H9 (cell line): ENCODE results near the gene CDH23. TPM values are rescaled to one million over a fixed set of nuclear protein-coding genes. Genes with fewer than 3 reads are reported as not detected.

Source experiments
- DNase-seq: peaks from one replicate; pipeline ENCODE4 v3.0.0-alpha.2; 2017
- H2AFZ ChIP-seq: one replicate; pipeline ENCODE4 v1.6.1; 2013; ENCODE audit warnings: mild to moderate bottlenecking, low read length, control low read depth, moderate library complexity
- H2AK5ac ChIP-seq: 2 replicates; pipeline ENCODE4 v1.6.1; 2013; ENCODE audit warnings: low read length, control low read depth, mixed read lengths; ENCODE audit not compliant: insufficient read length
- H2BK120ac ChIP-seq: one replicate; pipeline ENCODE4 v1.6.1; 2013; ENCODE audit warnings: low read depth, mild to moderate bottlenecking, low read length, control low read depth, inconsistent platforms; ENCODE audit not compliant: poor library complexity, severe bottlenecking
- H2BK12ac ChIP-seq: 2 replicates; pipeline ENCODE4 v1.6.1; 2013; ENCODE audit warnings: low read length, control low read depth, mixed read lengths, low read depth; ENCODE audit not compliant: insufficient read length
- H2BK15ac ChIP-seq: 2 replicates; pipeline ENCODE4 v1.6.1; 2013; ENCODE audit warnings: low read depth, low read length, control low read depth
- H2BK20ac ChIP-seq: one replicate; pipeline ENCODE4 v1.6.1; 2013; ENCODE audit warnings: low read depth, mild to moderate bottlenecking, low read length, control low read depth, inconsistent platforms; ENCODE audit not compliant: poor library complexity, severe bottlenecking
- H2BK5ac ChIP-seq: 2 replicates; pipeline ENCODE4 v1.6.1; 2013; ENCODE audit warnings: low read length, control low read depth, mixed read lengths; ENCODE audit not compliant: insufficient read length
- H3K14ac ChIP-seq: 2 replicates; pipeline ENCODE4 v1.6.1; 2013; ENCODE audit warnings: low read length, control low read depth; ENCODE audit not compliant: insufficient read depth
- H3K18ac ChIP-seq: 2 replicates; pipeline ENCODE4 v1.6.1; 2013; ENCODE audit warnings: low read depth, mild to moderate bottlenecking, mixed read lengths, low read length, control low read depth; ENCODE audit not compliant: insufficient read length
- H3K23ac ChIP-seq: 2 replicates; pipeline ENCODE4 v1.6.1; 2013; ENCODE audit warnings: low read length, control low read depth, mixed read lengths, low read depth; ENCODE audit not compliant: insufficient read length
- H3K23me2 ChIP-seq: 2 replicates; pipeline ENCODE4 v1.6.1; 2013; ENCODE audit warnings: low read depth, mild to moderate bottlenecking, mixed read lengths, low read length, control low read depth; ENCODE audit not compliant: insufficient read length, poor library complexity, severe bottlenecking
- H3K27ac ChIP-seq: 2 replicates; pipeline ENCODE4 v1.5.1; 2013; ENCODE audit warnings: low read length, control low read depth, mixed read lengths, low read depth; ENCODE audit not compliant: insufficient read length
- H3K27me3 ChIP-seq: 2 replicates; pipeline ENCODE4 v1.6.1; 2013; ENCODE audit warnings: low read length, control low read depth, inconsistent platforms; ENCODE audit not compliant: insufficient read depth
- H3K4ac ChIP-seq: 2 replicates; pipeline ENCODE4 v1.6.1; 2013; ENCODE audit warnings: low read depth, mild to moderate bottlenecking, control low read depth, inconsistent platforms, low read length, moderate library complexity
- H3K4me1 ChIP-seq: 2 replicates; pipeline ENCODE4 v1.6.1; 2013; ENCODE audit warnings: low read length, control low read depth, inconsistent platforms; ENCODE audit not compliant: insufficient read depth
- H3K4me2 ChIP-seq: 2 replicates; pipeline ENCODE4 v1.6.1; 2013; ENCODE audit warnings: low read length, control low read depth, mixed read lengths; ENCODE audit not compliant: insufficient read length, insufficient read depth
- H3K56ac ChIP-seq: 2 replicates; pipeline ENCODE4 v1.6.1; 2013; ENCODE audit warnings: low read depth, mild to moderate bottlenecking, mixed read lengths, low read length, control low read depth; ENCODE audit not compliant: insufficient read length
- H3K79me1 ChIP-seq: 2 replicates; pipeline ENCODE4 v1.6.1; 2013; ENCODE audit warnings: low read depth, mild to moderate bottlenecking, moderate library complexity, low read length, control low read depth, inconsistent platforms; ENCODE audit not compliant: insufficient read depth, poor library complexity, severe bottlenecking
- H3K79me2 ChIP-seq: 2 replicates; pipeline ENCODE4 v1.6.1; 2013; ENCODE audit warnings: low read length, control low read depth, inconsistent platforms; ENCODE audit not compliant: insufficient read depth
- H3K9ac ChIP-seq: 2 replicates; pipeline ENCODE4 v1.6.1; 2013; ENCODE audit warnings: low read length, control low read depth, mixed read lengths; ENCODE audit not compliant: insufficient read length; ENCODE audit errors: extremely low read depth
- H3K9me3 ChIP-seq: one replicate; pipeline ENCODE4 v1.6.1; 2013; ENCODE audit warnings: low read depth, low read length, inconsistent platforms; ENCODE audit not compliant: control insufficient read depth
- H3T11ph ChIP-seq: one replicate; pipeline ENCODE4 v1.6.1; 2013; ENCODE audit warnings: mild to moderate bottlenecking, low read length, control low read depth, inconsistent platforms
- H4K20me1 ChIP-seq: one replicate; pipeline ENCODE4 v1.6.1; 2013; ENCODE audit not compliant: control insufficient read depth, insufficient read length, insufficient read depth
- H4K5ac ChIP-seq: 2 replicates; pipeline ENCODE4 v1.6.1; 2013; ENCODE audit warnings: low read depth, mild to moderate bottlenecking, mixed read lengths, low read length, control low read depth; ENCODE audit not compliant: insufficient read length
- H4K8ac ChIP-seq: replicated peaks from 2 replicates; pipeline ENCODE4 v1.6.1; 2013; ENCODE audit warnings: low read length, control low read depth, mixed read lengths, low read depth; ENCODE audit not compliant: insufficient read length
- H4K91ac ChIP-seq: 2 replicates; pipeline ENCODE4 v1.6.1; 2013; ENCODE audit warnings: low read depth, mild to moderate bottlenecking, moderate library complexity, mixed read lengths, low read length, control low read depth; ENCODE audit not compliant: insufficient read length
- H3K27ac Mint-ChIP-seq, 3 experiments: 2 replicates in 2 of 3; 3 replicates in 1 of 3; pipeline ENCODE4 v1.8.0; 2020 to 2021; ENCODE audit warnings: mixed read lengths in 3 of 3, mild to moderate bottlenecking in 1 of 3, moderate library complexity in 1 of 3
- H3K27me3 Mint-ChIP-seq: 2 replicates; pipeline ENCODE4 v1.8.0; 2021; ENCODE audit warnings: low read depth, mild to moderate bottlenecking, moderate library complexity, mixed read lengths
- H3K36me3 Mint-ChIP-seq, 3 experiments: 2 replicates in 2 of 3; 3 replicates in 1 of 3; pipeline ENCODE4 v1.8.0; 2020 to 2021; ENCODE audit warnings: low read depth in 3 of 3, mixed read lengths in 3 of 3; ENCODE audit not compliant: insufficient read depth in 1 of 3
- H3K4me1 Mint-ChIP-seq, 2 experiments: 2 replicates each; pipeline ENCODE4 v1.8.0; 2020; ENCODE audit warnings: mixed read lengths in 2 of 2
- H3K4me3 Mint-ChIP-seq, 2 experiments: 2 replicates in 1 of 2; 3 replicates in 1 of 2; pipeline ENCODE4 v1.8.0; 2020 to 2021; ENCODE audit warnings: mild to moderate bottlenecking in 2 of 2, mixed read lengths in 2 of 2, moderate library complexity in 1 of 2
- H3K9me3 Mint-ChIP-seq, 2 experiments: 2 replicates in 1 of 2; 3 replicates in 1 of 2; pipeline ENCODE4 v1.8.0; 2020; ENCODE audit warnings: mild to moderate bottlenecking in 2 of 2, mixed read lengths in 2 of 2, moderate library complexity in 1 of 2
- WGBS: extraction: QIAGEN DNeasy Blood & Tissue Kit; methylation state at CpG from one replicate; pipeline ENCODE4 v1.1.7; 2013; ENCODE audit warnings: missing lambda C conversion rate, low lambda C conversion rate, mixed read lengths; ENCODE audit not compliant: insufficient read length; ENCODE audit errors: extremely low coverage; 5-methylcytosine and 5-hydroxymethylcytosine counted together
- total RNA-seq: library from RNA; stranded (reverse); gene quantifications from 2 replicates; pipeline ENCODE4 v1.2.1, GENCODE V29; 2021
- TF ChIP-seq, protein P1 (sequence below): fragments of 200-600 bp; sonication (generic); conservative IDR thresholded peaks from 3 replicates; pipeline ENCODE4 v1.8.0; 2021; ENCODE audit warnings: antibody characterized with exemption, mild to moderate bottlenecking

The CDH23 gene
- total RNA-seq, 1 experiment from 2014 or later, result 2.1 TPM

DNA sequence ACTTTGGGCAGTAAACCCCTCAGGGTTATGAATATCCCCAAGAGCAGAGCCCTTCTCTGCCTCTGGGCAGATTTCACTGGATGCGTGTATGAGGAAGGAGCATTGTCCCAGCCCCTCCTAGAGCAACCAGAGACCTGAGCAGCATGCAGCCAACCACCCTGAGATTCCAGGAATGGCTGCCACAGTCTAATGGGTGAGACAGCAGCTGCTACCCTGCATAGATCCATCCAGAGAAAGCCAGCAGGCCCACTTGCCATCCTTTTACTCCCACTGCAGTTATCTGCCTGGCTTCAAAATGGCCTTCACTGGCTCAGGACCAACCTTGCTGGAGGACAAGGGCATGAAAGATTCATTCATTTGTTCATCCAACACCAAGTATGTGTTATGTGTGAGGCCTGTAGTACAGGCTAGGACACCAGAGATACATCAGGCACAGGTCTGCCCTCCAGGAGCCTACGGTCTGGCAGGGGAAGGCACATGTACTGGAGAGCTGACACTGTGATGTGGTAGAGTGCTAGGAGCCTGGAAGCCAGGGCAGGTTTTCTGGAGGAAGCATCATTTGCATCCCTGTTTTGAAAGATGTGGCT lies 349.0 kb downstream of the CDH23 start:
- peaks cover 14 to 31% of the 10 kb centered on the region in 2 experiments for H3K4me1 Mint-ChIP-seq
- Histone ChIP-seq H4K5ac (no peak overlapping the region), H3K27ac (no peak overlapping the region), H2AFZ (no peak overlapping the region), H3T11ph (no peak overlapping the region), H2BK20ac (no peak overlapping the region), H3K4me2 (no peak overlapping the region), H3K9me3 (no peaks in the 10 kb centered on the region), H3K23me2 (no peaks in the 10 kb centered on the region), H2BK12ac (no peak overlapping the region), H2AK5ac (no peak overlapping the region), H3K27me3 (no peaks in the 10 kb centered on the region), H2BK5ac (no peak overlapping the region), H4K91ac (no peak overlapping the region), H4K20me1 (no peaks in the 10 kb centered on the region), H3K4ac (no peak overlapping the region), H4K8ac (no peak overlapping the region), H3K14ac (no peak overlapping the region), H3K23ac (no peak overlapping the region), H3K9ac (no peak overlapping the region), H2BK120ac (no peak overlapping the region), H2BK15ac (no peak overlapping the region), H3K79me2 (no peaks in the 10 kb centered on the region), H3K18ac (no peak overlapping the region), H3K4me1 (no peaks in the 10 kb centered on the region), H3K79me1 (no peaks in the 10 kb centered on the region), H3K56ac (no peak overlapping the region)
- TF ChIP-seq, protein P1, sequence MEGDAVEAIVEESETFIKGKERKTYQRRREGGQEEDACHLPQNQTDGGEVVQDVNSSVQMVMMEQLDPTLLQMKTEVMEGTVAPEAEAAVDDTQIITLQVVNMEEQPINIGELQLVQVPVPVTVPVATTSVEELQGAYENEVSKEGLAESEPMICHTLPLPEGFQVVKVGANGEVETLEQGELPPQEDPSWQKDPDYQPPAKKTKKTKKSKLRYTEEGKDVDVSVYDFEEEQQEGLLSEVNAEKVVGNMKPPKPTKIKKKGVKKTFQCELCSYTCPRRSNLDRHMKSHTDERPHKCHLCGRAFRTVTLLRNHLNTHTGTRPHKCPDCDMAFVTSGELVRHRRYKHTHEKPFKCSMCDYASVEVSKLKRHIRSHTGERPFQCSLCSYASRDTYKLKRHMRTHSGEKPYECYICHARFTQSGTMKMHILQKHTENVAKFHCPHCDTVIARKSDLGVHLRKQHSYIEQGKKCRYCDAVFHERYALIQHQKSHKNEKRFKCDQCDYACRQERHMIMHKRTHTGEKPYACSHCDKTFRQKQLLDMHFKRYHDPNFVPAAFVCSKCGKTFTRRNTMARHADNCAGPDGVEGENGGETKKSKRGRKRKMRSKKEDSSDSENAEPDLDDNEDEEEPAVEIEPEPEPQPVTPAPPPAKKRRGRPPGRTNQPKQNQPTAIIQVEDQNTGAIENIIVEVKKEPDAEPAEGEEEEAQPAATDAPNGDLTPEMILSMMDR, result no peak
- H3K9me3 Mint-ChIP-seq, result peaks cover 0 to 4% of the 10 kb centered on the region in 2 experiments; a peak in 2 of 5 replicates
- no peaks in the 10 kb centered on the region; the same call in none of the 2 replicates for H3K27me3 Mint-ChIP-seq
- H3K4me3 Mint-ChIP-seq, result no peak overlapping the region
- no peak overlapping the region for H3K27ac Mint-ChIP-seq
- 0 out of 7 replicates have a peak, but pooled peaks cover 0 to 4% (median 0%) of the 10 kb centered on the region in 3 experiments for H3K36me3 Mint-ChIP-seq
- no CpG with 5 or more reads among the region's 2 CpGs for WGBS
- DNase-seq, result no peak
